AG10803 (cell line): ENCODE results near the gene MPP2.

Source experiments
- DNase-seq: peaks from one replicate; pipeline ENCODE4 v3.0.0; 2010; ENCODE audit warnings: low read depth
- H3K4me3 ChIP-seq: 2 replicates; pipeline ENCODE4 v1.5.1; 2011; ENCODE audit warnings: mild to moderate bottlenecking, low read length, control low read depth
- CTCF ChIP-seq: conservative IDR thresholded peaks from 2 replicates; pipeline ENCODE4 v1.5.1; 2011; ENCODE audit warnings: mild to moderate bottlenecking, low read length, control low read depth, inconsistent platforms

The MPP2 gene

GRCh38 chr17:43879723-43880419, 27.5 kb downstream of the MPP2 start:
- no peak overlapping the region for H3K4me3 ChIP-seq
- no peak for DNase-seq
- TF ChIP-seq CTCF, result no peak

- peak; percentile 91 for DNase-seq
- peak; percentile 93 for TF ChIP-seq CTCF
- no peak overlapping the region for H3K4me3 ChIP-seq
These were observed 28.8 kb downstream of the MPP2 start for GRCh38 chr17:43878260-43879175.

GRCh38 chr17:43877451-43878155, 29.7 kb downstream of the MPP2 start:
- DNase-seq, result no peak
- TF ChIP-seq CTCF, result no peak
- H3K4me3 ChIP-seq, result no peak overlapping the region

- no peak for TF ChIP-seq CTCF
- DNase-seq, result no peak
- H3K4me3 ChIP-seq, result no peak overlapping the region
These were observed 30.3 kb downstream of the MPP2 start for GRCh38 chr17:43877031-43877430.

- DNase-seq, result no peak
- no peak overlapping the region for H3K4me3 ChIP-seq
- no peak for TF ChIP-seq CTCF
These were observed 31.7 kb downstream of the MPP2 start for GRCh38 chr17:43875476-43876147.

GRCh38 chr17:43874293-43874692, 33.0 kb downstream of the MPP2 start:
- TF ChIP-seq CTCF, result no peak
- no peak for DNase-seq
- H3K4me3 ChIP-seq, result no peak overlapping the region
